GM06990 (cell line): ENCODE results near the gene CHST3.

Experiments used
- DNase-seq: peaks from one replicate; pipeline ENCODE4 v3.0.0-alpha.2; 2011; ENCODE audit not compliant: insufficient read length; ENCODE audit errors: extremely low read depth
- H3K27me3 ChIP-seq: replicated peaks from 2 replicates; pipeline ENCODE4 v1.6.0; 2011; ENCODE audit warnings: low read length; ENCODE audit not compliant: control insufficient read depth, insufficient read depth
- H3K36me3 ChIP-seq: 2 replicates; pipeline ENCODE4 v1.5.1; 2011; ENCODE audit warnings: low read length; ENCODE audit not compliant: control insufficient read depth, insufficient read depth
- H3K4me3 ChIP-seq: replicated peaks from 2 replicates; pipeline ENCODE4 v1.5.1; 2011; ENCODE audit warnings: low read depth, mild to moderate bottlenecking, control low read depth, low read length
- CTCF ChIP-seq: IDR thresholded peaks from 2 replicates; pipeline ENCODE4 v1.5.1; 2011; ENCODE audit warnings: low read length, control low read depth, mild to moderate bottlenecking, inconsistent platforms; ENCODE audit not compliant: insufficient read depth, poor library complexity, severe bottlenecking

CHST3 gene

GRCh38 chr10:72034761-72035160, 70.6 kb downstream of the CHST3 start:
- Histone ChIP-seq H3K27me3 (peaks cover 2% of the 10 kb centered on the region), H3K36me3 (no peaks in the 10 kb centered on the region), H3K4me3 (no peak overlapping the region)
- no peak for TF ChIP-seq CTCF
- DNase-seq: no peak

- DNase-seq: no peak
- TF ChIP-seq CTCF: no peak
- no peaks in the 10 kb centered on the region for H3K36me3 ChIP-seq
Observed at GRCh38 chr10:72035252-72035887, 71.2 kb downstream of the CHST3 start.

GRCh38 chr10:72037266-72037665, 73.1 kb downstream of the CHST3 start:
- TF ChIP-seq CTCF: no peak
- Histone ChIP-seq H3K36me3 (no peaks in the 10 kb centered on the region), H3K27me3 (no peaks in the 10 kb centered on the region; the same call in 1 of the 2 replicates), H3K4me3 (no peak overlapping the region)
- DNase-seq: no peak

More at GRCh38 chr10:72035252-72035887, 71.2 kb downstream of the CHST3 start:
- no peak overlapping the region for H3K4me3 ChIP-seq
- peaks cover 2% of the 10 kb centered on the region for H3K27me3 ChIP-seq

GRCh38 chr10:72037811-72038210, 73.6 kb downstream of the CHST3 start:
- H3K36me3 ChIP-seq: no peaks in the 10 kb centered on the region
- H3K4me3 ChIP-seq: no peak overlapping the region
- no peak for DNase-seq
- H3K27me3 ChIP-seq: no peaks in the 10 kb centered on the region; the same call in 1 of the 2 replicates
- TF ChIP-seq CTCF: no peak

GRCh38 chr10:72038458-72039001, 74.3 kb downstream of the CHST3 start:
- H3K27me3 ChIP-seq: no peaks in the 10 kb centered on the region; the same call in 1 of the 2 replicates
- no peak for DNase-seq
- TF ChIP-seq CTCF: no peak
- no peaks in the 10 kb centered on the region for H3K36me3 ChIP-seq
- no peak overlapping the region for H3K4me3 ChIP-seq

- Histone ChIP-seq H3K27me3 (no peaks in the 10 kb centered on the region; the same call in 1 of the 2 replicates), H3K36me3 (no peaks in the 10 kb centered on the region), H3K4me3 (no peak overlapping the region)
- no peak for TF ChIP-seq CTCF
- DNase-seq: no peak
Observed at GRCh38 chr10:72039377-72039776, 75.2 kb downstream of the CHST3 start.
